ENCODE measurements around the gene ELOB.

The ELOB gene

DNA sequence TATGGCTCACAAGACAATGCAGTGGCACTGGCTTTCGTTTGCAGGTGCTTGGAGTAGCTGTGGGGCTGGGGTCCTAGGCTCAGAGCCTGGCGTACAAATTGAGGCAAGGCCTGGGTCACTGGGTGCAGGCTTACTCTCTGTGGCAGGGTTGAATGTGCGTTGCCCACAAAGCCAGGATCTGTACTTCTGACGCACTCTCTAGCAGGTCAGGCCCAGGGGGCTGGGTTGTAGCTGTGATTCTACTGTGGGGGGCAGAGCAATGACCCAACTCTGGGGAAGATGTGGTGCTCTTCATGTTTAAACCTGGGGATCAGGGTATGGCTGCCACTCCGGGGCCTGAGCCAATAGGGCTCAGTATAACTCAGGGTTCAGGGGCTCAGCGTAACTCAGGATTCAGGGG is 33.6 kb upstream of the ELOB start:
- DNase-seq (ENCODE audit: low spot score) = no peak

DNA sequence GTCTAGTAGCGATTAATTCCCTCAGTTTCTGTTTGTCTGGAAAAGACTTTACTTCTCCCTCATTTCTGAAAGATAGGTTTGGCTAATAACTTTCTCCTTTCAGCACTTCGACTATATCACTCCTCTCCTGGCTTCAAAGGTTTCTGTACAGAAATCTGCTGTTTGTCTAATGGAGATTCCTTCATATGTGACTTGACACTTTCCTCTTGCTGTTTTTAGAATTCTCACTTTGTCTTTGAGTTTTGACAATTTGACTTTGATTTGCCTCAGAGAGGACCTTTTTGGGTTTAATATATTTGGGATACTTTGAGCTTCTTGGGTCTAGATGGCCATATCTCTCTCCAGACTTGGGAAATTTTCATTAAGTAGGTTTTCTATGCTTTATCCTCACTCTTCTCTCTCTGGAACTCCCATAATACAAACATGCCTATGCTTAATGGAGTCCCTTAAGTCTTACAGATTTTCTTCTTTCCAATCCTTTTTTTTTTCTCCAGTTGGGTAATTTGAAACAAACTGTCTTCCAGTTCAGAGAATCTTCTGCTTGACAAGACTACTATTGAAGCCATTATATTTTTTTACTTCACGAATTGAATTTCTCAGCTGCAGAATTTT is 32.2 kb upstream of the ELOB start:
- DNase-seq (ENCODE audit: low spot score) = no peak

DNA sequence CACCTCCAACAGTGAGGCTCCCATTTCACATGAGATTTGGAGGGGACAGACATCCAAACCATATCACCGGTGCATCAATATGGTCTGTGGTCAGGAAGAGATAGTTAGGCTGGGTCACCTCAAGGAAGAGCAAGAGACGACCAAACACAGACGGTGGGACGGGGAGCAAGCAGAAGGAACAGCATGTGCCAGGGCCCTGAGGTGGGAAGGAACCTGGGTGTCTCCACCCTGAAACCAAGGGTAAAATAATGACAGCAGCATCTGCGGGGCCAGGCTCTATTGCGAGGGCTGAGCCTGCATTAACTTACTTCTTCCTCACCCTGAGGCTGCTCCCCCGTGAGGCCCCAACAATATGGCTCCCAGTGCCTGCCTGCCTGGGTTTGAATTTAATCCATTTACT is 31.1 kb upstream of the ELOB start:
- DNase-seq (ENCODE audit: low spot score) = no peak

DNA sequence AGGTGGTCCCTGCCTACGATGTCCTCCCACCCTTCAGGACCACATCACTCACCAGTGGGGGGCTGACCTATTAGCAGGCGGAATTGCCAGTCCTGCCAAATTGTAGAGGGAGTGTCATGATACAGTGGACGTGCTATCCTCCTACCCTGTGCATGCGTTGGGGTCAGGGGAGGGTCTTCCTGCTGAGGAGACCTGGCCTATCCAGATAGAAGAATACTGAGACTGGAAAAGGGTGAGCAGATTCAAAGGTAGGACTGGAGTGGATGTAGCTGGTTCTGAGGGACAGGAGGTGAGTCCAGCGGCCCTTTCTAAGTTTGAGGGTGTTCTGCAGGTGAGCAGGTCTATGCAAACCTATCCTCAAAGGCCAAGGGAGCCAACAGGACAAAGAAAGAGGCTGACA is 29.2 kb upstream of the ELOB start:
- DNase-seq (ENCODE audit: low spot score) = no peak

DNA sequence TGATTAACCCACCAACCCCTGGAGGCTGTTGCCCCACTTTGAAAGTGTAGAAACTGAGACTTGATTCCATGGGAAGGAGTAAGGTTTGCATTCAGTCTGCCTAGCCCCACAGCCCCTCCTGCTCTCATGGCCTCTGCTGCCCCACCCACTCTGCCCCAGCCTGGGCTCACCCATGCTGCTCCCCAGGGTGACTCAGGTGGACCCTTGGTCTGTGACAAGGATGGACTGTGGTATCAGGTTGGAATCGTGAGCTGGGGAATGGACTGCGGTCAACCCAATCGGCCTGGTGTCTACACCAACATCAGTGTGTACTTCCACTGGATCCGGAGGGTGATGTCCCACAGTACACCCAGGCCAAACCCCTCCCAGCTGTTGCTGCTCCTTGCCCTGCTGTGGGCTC is 27.6 kb upstream of the ELOB start:
- DNase-seq (ENCODE audit: low spot score) = no peak

DNA sequence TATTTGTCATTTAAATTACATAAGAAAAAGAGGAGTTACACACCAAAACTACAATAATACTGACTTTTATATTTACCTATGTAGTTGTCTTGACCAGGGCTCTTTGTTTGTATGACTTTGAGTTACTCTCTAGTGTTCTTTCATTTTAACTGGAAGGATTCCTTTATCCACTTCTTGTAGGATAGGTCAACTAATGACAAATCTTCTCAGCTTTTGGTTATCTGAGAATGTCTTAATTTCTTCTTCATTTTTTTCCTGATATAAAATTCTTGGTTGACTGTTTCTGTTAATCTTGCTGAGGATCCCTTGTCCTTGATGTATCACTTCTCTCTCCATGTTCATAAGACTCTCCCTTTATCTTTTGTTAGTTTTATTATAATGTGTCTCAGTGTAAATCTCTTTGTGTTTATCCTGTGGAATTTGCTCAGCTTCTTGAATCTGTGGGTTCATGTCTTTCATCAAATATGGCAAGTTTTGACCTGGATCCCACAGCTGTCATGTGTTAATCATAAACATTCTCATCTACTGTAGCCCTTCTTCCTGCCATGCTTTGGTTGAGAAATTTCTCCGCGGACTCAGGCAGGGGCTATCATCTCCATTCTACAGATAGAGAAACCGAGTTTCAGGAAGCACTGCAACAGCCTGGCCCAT is 26.6 kb upstream of the ELOB start:
- no peak for DNase-seq (ENCODE audit: low spot score)

DNA sequence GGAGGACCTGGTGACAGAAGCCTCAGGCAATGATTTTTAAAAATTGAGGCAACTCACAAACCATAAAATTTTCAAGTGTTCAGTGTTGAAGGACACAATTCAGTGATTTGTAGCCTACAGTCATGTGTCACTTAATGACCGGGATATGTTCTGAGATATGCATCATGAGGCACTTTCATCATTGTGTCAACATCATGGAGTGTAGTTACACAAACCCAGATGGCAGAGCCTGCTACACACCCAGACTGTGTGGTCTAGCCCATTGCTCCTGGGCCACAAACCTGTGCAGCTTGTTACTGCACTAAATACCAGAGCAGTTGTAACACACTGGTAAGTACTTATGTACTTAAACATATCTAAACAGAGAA is 22.8 kb upstream of the ELOB start:
- DNase-seq (ENCODE audit: low spot score) = peak; percentile 10

DNA sequence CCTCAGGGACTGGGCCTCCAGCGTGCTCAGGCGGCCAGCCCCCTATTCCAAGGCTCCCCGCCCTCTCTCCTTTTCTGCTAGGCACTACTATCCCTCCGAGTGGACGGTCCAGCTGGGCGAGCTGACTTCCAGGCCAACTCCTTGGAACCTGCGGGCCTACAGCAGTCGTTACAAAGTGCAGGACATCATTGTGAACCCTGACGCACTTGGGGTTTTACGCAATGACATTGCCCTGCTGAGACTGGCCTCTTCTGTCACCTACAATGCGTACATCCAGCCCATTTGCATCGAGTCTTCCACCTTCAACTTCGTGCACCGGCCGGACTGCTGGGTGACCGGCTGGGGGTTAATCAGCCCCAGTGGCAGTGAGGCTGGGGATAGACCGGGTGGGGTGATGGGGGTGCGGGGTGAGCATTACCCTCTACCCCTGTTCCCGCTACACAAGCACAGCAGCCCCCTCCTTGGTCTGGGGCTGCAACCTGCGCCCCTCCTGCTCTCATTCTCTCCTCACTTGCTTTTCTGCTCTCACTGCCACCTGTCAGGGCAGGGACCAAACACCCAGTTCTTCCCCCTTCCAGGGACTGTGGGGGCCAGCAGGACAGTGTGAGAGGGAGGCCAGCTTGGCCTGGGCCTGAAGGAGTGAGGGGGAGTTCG is 22.3 kb upstream of the ELOB start:
- peak; percentile 6 for DNase-seq (ENCODE audit: low spot score)

DNA sequence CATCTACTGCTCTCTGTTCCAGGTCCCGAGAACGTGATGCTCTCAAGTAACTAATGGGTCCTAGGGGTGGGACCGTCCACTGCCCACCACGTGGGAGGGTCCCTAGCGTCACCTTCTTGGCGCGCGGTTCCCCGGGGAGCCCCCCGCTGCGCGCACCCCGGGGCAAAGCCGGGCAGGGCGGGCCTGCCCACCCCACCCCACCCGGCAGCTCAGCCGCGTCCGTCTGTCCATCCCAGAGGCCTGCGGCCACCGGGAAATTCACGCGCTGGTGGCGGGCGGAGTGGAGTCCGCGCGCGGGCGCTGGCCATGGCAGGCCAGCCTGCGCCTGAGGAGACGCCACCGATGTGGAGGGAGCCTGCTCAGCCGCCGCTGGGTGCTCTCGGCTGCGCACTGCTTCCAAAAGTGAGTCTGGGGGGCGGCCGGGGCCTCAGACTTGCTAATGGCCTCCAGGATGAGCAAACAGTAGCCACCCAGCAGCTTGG is 21.7 kb upstream of the ELOB start:
- peak; percentile 7 for DNase-seq (ENCODE audit: low spot score)

DNA sequence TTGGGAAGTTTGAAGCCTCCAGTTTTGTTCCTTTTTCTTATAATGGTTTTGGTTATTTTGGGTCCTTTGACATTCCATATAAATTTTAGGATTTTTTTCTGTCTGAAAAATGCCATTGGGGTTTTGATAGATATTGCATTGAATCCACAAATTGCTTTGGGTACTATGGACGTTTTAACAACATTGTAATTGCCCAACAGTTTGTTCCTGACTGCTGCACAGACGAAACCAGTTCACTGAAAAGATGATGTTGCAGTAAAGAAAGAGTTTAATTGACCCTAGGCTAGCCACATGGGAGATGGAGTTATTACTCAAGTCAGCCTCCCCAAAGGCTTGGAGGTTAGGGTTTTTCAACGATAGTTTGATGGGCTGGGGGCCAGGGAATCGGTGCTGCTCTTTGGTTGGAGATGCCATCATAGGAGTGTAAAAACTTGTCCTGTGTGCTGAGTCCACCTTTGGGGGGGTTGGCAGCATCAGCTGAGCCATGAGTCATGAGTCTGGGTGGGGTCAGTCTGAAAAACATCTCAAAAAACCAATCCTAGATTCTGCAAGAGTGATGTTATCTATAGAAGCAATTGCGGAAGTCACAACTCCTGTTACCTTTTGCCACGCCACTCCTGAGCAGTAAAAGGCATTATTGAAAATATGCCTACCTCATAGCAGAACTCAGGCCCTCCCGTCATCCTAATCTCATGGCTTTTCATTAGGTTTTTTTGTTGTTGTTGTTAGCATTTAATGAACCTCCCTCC is 18.5 kb upstream of the ELOB start:
- DNase-seq (ENCODE audit: low spot score) = no peak

DNA sequence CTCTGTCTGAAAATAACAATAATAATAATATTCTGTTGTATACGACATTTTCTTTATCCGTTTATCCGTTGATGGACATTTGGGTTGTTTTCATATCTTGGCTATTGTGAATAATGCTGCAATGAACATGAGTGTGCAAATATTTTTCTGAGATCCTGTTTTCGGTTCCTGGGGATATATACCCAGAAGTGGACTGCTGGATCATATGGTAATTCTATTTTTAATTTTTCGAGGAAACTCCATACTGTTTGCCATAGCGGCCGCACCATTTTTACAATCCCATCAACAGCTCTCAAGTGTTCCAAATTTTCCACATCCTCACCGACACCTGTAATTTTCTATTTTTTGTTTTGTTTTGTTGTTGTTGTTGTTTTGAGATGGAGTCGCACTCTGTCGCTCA is 15.9 kb upstream of the ELOB start:
- DNase-seq (ENCODE audit: low spot score) = no peak

DNA sequence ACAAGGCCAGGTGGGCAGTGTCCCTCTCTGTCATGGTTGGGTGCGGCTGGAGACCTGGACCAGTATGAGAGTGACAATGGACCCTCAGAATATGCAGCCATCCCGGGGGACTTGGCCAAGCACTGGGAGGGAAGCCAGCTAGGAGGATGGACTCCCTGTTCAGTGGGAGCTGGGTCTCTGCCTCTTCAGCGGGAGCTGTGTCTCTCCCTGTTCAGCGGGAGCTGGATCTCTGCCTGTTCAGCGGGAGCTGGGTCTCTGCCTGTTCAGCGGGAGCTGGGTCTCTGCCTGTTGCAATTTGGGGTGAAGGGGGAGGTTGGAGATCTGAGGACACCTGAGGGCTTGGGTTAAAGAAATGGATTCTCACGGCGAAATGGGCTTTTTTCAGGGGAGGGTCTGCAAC is 14.1 kb upstream of the ELOB start:
- no peak for DNase-seq (ENCODE audit: low spot score)

DNA sequence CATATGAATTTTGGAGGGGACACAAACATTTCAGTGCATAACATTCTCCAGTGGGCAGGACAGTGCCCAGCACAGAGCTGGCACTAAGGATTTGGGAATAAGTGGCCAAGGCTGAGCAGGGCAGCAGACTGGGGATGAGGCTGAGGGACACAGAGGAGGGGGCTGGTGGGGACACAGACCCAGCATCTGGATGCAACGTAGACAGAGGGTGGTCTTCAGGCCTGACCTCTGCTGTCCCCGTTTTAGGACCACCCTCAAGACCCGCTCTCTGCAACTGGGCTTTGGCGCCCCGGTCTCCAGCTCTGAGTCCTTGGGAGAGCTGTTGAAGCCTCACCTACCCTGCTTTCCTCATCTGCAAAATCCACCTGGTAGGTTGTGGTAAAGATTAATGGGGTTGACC is 13.6 kb upstream of the ELOB start:
- DNase-seq (ENCODE audit: low spot score) = no peak

DNA sequence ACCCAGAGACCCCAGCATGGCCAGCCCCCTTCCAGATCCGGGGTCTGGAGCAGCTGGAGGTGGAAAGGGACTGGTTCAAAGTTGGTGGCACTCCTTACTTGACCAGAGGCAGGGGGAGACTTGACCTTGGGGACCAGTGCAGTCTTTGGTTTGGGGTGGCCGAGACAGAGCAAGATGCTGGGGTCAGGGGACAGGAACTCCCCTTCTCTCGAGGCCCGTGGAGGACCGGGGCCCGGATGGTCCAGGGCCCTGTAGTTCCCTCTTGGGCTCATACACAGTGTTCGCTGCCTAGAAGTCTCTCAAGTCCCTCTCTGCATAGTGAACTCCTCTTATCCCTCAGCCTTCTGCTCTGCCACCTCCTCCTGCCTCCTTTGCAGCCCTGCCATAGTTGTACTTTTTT is 10.9 kb upstream of the ELOB start:
- no peak for DNase-seq (ENCODE audit: low spot score)

DNA sequence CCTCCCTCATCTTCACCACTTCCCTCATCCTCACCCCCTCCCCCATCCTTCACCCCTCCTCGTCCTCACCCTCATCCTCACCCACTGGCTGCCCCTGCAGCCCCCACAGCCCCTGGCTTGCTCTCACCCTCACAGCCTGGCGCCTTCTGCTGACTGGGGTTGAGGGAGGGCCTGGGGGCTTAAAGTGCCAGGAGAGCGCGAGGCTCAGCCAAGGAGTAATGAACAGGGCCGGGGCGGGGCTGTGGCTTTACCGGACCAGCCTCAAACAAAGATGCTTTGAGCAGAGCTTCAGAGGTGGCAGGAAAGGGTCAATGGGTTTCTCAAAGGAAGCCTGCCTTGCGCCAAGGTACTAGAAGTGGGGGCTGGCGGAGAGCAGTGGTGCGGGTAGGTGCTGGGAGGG is 10.3 kb upstream of the ELOB start, which contains the start of gene PRSS33:
TSS of gene PRSS33 (minus strand) at position 155 of the 400 bp plus-strand sequence. CDS start 1,013 bp downstream, outside the sequence.
- DNase-seq (ENCODE audit: low spot score) = no peak

DNA sequence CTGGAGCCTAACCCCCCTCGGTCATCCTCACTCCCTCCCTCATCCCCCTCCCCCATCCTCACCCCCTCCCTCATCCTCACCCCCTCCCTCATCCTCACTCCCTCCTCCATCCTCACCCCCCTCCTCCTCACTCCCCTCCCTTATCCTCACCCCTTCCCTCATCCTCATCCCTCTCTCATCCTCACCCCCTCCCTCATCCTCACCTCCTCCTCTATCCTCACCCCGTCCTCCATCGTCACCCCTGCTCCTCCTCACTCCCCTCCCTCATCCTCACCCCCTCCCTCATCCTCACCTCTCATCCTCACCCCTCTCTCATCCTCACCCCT is 9.7 kb upstream of the ELOB start:
- DNase-seq (ENCODE audit: low spot score) = no peak

DNA sequence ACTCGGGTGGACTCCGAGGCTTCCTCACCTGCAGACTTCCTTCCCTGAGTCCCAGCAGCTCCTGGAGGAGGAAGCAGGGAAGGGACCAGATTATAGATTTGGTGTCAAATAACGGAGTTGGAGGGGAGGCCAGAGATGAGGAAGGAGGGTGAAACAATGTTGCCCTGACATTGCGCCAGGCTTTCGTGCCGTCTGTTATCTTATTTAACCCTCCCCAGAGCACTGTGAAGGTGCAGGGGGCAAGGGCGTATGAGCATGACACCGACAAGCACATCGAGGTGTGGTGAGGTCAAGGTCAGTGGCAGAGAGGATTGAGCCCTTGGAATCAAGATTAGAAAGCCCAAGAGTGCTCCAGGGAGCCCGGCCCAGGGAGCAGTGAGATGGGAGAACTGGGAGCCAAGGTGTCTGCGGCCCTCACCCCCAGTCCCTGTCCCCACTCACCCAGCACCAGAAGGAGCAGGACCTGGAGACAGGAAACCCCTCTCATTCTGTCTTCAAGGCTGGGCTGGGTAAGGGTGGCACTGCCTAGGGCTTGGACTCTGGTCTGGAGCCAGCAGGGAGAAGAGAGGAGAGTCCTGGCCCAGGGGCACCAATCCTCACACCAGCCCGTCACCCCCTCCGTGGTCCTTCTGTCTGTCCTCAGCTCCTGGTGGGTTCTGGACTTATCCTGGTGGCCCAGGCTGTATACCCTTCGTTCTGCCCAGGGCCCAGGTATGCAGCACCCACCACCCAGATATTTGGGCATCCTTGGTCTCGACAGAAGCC is 9.2 kb upstream of the ELOB start:
- no peak for DNase-seq (ENCODE audit: low spot score)

DNA sequence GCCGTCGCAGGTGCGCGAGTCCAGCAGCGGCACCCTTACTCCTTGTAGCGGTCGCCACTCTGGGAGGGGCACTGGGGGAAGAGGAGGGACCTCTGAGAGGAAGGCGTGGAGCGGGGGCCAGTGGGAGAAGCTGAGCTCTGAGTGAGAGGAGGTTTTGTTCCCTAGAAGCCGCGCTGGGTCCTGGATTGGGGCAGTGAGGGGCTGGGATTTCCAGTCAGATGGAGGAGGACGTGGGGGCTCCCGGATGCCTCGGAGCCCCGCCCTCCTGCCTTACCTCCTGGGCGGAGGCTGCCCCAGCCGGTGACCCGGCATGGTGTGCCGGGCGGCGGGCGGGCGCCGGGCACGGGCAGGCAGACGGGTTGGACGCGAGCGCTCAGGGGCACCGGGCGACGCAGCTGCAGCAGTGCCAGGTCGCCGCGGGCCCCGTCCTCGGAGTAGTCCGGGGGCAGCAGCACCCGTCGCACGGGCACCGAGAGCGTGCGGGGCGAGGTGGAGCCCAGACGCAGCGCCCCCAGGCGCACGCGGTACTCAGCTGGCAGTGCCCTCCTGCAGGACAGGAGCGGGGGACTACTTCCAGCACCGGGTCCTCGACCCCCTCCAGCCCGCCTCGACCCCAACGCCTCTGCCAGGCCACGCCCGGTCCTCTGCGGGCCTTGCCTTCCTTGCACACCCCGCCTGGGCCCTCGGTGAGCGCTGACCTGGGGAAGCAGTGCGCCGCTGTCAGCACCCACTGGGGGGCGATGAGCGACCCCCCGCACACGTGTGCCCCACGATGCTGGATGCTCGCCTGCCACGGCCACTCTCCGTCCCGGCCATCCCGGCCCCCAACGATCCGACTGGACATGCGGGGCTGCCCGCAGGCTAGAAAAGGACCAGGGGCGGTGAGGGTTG is 8.3 kb upstream of the ELOB start:
- DNase-seq (ENCODE audit: low spot score) = no peak

DNA sequence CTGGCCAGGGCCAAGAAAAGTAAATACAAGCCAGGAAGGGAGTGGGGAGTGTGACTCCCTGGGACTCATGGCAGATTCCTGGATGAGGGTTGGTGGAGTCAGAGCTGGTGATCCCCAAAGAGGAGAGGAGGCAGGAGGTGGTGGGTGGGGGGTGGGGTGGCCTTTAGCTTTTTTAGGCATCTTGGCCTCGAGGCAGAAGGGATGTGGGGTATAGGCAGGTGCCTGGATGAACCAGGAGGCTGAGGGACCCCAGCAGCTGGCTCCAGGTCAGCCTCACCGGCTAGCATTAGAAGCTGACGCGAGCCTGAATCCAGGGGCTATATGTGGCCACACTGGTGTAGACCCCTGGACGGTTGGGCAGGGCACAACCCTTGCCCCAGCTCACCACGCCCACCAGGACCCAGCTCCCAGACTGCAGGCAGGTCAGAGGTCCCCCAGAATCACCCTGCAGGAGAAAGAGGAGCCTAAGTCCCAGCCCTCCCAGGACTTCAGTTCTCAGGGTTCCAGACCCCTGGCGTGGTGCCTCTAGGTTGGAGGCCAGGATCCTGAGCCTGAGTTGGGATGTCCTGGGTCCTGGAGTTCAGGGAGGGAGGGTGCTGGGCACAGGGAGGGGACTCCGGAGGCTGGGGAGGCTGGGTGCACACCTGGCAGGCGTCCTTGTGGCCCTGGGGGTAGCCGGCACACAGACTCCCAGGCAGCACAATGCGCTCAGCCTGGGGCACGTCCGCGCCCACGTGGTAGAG is 7.4 kb upstream of the ELOB start:
- no peak for DNase-seq (ENCODE audit: low spot score)

DNA sequence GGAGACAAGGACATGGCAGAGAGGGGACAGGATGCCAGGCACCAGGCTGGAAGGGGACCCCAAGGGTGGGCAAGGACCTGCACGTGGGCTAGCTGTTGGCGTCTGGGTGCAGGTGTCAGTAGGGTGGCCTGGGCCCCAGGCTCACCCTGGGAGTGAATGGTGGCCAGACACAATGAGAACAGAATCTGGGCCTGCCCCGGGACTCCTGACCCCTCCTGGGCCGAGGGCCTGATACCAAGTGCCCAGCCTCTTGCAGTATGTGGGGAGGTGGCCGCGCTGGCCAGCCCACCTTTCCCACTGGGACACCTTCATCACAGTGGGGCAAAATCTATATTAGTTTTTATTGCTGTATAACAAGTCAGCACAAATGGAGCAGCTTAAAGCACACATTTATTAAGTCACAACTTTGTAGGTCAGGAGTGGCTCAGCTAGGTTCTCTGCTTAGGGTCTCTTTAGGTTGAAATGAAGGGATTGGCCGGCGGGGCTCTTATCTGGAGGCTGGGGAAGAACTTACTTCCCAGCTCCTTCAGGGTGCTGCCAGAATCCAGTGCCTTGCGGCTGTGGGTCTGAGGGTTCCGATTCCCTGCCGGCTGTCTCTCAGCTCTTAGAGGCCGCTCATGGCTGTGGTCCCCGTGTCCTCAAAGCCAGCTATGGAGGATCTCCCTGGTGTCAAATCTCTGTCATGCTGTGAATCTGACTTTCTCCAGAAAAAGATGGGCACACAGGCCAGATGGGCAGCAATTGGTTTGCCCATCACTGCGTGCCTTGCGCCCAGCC is 6.7 kb upstream of the ELOB start:
- no peak for DNase-seq (ENCODE audit: low spot score)

Data from AG20443 (cell line).